ENCODE measurements around the gene ZNF654.

- TF ChIP-seq CTCF (conservative IDR thresholded peaks at IDR 0.05; ENCODE audit: low read depth, low read length) (no peak), EZH2phosphoT487 (IDR thresholded peaks at IDR 0.05; ENCODE audit: borderline replicate concordance, low read length) (no peak)
Measured at GRCh38 chr3:88112289-88112688, 53.2 kb downstream of the ZNF654 start.

Data from PC-3 (cell line).